ENCODE data around the gene PGLYRP4.
"Not testable (repeated sequence)": the region's sequence is repeated elsewhere in the genome, so short reads cannot be mapped to it uniquely, and the experiment has no call there.

PGLYRP4 gene

GRCh38 chr1:153337980-153338853 is 10.4 kb downstream of the PGLYRP4 start:
- DNase-seq (ENCODE audit: low spot score), result no peak

- DNase-seq (ENCODE audit: low spot score), result no peak
These were observed 12.0 kb downstream of the PGLYRP4 start for GRCh38 chr1:153336650-153337049.

- no peak for DNase-seq (ENCODE audit: low spot score)
These were observed 14.7 kb downstream of the PGLYRP4 start for GRCh38 chr1:153333902-153334301.

GRCh38 chr1:153324912-153325311 is 23.7 kb downstream of the PGLYRP4 start:
- DNase-seq (ENCODE audit: low spot score), result no peak

- DNase-seq (ENCODE audit: low spot score), result no peak
These were observed 26.1 kb downstream of the PGLYRP4 start for GRCh38 chr1:153322568-153322967.

- DNase-seq (ENCODE audit: low spot score), result not testable (repeated sequence)
These were observed 30.5 kb downstream of the PGLYRP4 start for GRCh38 chr1:153318145-153318544.

- not testable (repeated sequence) for DNase-seq (ENCODE audit: low spot score)
These were observed 32.6 kb downstream of the PGLYRP4 start for GRCh38 chr1:153316013-153316412.

GRCh38 chr1:153314388-153314787 is 34.3 kb downstream of the PGLYRP4 start:
- not testable (repeated sequence) for DNase-seq (ENCODE audit: low spot score)

GRCh38 chr1:153313288-153313687 is 35.4 kb downstream of the PGLYRP4 start:
- no peak for DNase-seq (ENCODE audit: low spot score)

GRCh38 chr1:153312570-153313186 is 36.0 kb downstream of the PGLYRP4 start, which contains the start of gene PGLYRP3:
Gene PGLYRP3, minus strand, starts transcription at chr1:153312952. Its CDS starts 2,287 bp downstream, at chr1:153310665.
- no peak for DNase-seq (ENCODE audit: low spot score)

- DNase-seq (ENCODE audit: low spot score), result no peak
These were observed 38.1 kb downstream of the PGLYRP4 start for GRCh38 chr1:153310526-153310925.

GRCh38 chr1:153309441-153309840 is 39.2 kb downstream of the PGLYRP4 start:
- no peak for DNase-seq (ENCODE audit: low spot score)

GRCh38 chr1:153308540-153308939 is 40.1 kb downstream of the PGLYRP4 start:
- no peak for DNase-seq (ENCODE audit: low spot score)

- DNase-seq (ENCODE audit: low spot score), result no peak
These were observed 41.4 kb downstream of the PGLYRP4 start for GRCh38 chr1:153307221-153307600.

GRCh38 chr1:153306303-153307220 is 42.1 kb downstream of the PGLYRP4 start:
- DNase-seq (ENCODE audit: low spot score), result no peak

- DNase-seq (ENCODE audit: low spot score), result no peak
These were observed 43.0 kb downstream of the PGLYRP4 start for GRCh38 chr1:153305682-153306081.

- no peak for DNase-seq (ENCODE audit: low spot score)
These were observed 46.3 kb downstream of the PGLYRP4 start for GRCh38 chr1:153302308-153302707.

- DNase-seq (ENCODE audit: low spot score), result no peak
These were observed 54.8 kb downstream of the PGLYRP4 start for GRCh38 chr1:153293851-153294250.

- DNase-seq (ENCODE audit: low spot score), result no peak
These were observed 55.2 kb downstream of the PGLYRP4 start for GRCh38 chr1:153293480-153293775.

GRCh38 chr1:153292740-153293479 is 55.7 kb downstream of the PGLYRP4 start:
- no peak for DNase-seq (ENCODE audit: low spot score)

GRCh38 chr1:153292185-153292584 is 56.5 kb downstream of the PGLYRP4 start:
- no peak for DNase-seq (ENCODE audit: low spot score)

- no peak for DNase-seq (ENCODE audit: low spot score)
These were observed 57.1 kb downstream of the PGLYRP4 start for GRCh38 chr1:153291514-153291913.
